Activated CD4-positive, alpha-beta T cell treated with anti-CD3 and anti-CD28 coated beads, Interleukin-2, amount 50 U/mL, for 1 hour (primary cell): ENCODE measurements around the gene HAUS8.
"Not testable (repeated sequence)": the region's sequence is repeated elsewhere in the genome, so short reads cannot be mapped to it uniquely, and the experiment has no call there.

Source experiments
- DNase-seq: peaks from one replicate; pipeline ENCODE4 v3.0.0-alpha.2; 2020

Gene HAUS8

DNA sequence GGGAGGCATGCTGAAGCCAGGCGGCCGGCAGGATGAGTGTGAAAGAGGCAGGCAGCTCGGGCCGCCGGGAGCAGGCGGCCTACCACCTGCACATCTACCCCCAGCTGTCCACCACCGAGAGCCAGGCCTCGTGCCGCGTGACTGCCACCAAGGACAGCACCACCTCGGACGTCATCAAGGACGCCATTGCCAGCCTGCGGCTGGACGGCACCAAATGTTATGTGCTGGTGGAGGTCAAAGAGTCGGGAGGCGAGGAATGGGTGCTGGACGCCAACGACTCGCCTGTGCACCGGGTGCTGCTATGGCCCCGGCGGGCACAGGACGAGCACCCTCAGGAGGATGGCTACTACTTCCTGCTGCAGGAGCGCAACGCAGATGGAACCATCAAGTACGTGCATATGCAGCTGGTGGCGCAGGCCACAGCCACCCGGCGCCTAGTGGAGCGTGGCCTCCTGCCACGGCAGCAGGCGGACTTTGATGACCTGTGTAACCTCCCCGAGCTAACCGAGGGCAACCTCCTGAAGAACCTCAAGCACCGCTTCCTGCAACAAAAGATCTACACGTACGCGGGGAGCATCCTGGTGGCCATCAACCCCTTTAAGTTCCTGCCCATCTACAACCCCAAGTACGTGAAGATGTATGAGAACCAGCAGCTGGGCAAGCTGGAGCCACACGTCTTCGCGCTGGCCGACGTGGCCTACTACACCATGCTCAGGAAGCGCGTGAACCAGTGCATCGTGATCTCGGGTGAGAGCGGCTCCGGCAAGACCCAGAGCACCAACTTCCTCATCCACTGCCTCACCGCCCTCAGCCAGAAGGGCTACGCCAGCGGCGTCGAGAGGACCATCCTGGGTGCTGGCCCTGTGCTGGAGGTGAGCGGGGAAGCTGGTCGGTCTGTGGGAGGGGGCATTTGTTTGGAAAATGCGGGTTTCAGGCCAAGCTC is 26.7 kb upstream of the HAUS8 start:
- no peak for DNase-seq

DNA sequence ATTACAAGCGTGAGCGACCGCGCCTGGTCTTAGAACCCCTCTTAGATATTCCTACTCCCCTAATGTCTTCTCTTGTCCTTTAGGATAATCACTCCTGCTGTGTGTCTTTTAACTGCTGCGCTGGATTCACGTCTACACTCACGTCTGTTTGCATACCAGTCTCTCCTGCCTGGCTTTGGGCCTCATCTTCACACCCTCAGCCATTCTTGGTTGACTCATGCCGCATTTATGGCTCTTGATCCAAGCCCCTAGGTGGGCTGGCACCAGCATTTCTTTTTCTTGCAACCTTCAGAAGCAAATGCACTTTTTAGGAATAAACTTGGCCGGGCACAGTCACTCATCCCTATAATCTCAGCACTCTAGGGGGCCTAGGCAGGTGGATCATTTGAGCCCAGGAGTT is 23.1 kb upstream of the HAUS8 start:
- no peak for DNase-seq

DNA sequence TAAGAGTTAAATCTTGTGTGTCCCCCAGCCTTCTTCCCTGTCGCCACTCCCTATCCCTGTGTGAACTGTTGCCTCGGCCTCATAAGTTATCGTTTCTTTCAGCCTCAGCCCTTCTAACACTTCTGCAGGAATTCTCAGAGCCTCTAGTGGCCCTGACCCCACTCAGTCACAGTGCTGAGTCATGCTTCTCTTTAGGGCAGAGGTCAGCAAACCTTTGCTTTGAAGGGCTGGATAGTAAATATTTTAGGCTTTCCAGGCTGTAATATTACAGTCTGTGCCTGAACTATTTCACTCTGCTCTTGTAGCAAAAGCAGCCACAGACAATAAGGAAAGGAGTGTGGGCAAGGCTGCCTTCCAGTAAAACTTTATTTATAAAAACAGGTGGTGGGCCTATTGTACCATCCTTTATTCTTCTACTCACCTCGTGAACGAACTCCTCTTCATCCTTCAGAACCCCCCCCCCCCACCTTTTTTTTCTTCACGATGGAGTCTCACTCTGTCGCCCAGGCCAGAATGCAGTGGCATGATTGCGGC is 22.4 kb upstream of the HAUS8 start:
- DNase-seq = no peak

DNA sequence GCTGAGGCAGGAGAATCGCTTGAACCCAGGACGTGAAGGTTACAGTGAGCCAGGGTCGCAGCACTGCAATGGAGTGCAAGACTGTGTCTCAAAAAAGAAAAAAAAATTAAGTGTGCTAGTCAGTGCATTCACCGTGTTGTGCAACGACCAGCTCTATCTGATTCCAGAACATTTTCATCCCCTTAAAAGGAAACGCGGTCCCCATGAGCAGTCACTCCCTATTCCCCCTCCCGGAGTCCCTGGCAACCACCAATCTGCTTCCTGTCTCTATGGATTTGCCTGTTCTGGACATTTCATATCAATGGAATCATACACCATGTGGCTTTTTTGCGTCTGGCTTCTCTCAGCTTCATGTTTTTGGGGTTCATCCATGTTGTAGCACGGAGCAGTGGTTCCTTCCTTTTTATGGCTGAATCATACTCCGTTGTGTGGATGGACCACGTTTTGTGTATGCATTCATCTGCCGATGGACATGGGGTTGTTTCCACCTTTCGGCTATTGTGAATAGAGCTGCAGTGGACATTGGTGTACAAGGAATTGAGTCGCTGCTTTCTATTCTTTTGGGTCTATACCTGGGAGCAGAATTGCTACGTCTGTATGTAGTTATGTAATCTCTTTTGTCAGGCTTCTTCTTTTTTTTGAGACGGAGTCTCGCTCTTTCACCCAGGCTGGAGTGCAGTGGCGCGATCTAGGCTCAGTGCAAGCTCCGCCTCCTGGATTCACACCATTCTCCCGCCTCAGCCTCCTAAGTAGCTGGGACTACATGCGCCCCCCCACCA is 20.1 kb upstream of the HAUS8 start:
- DNase-seq = no peak

DNA sequence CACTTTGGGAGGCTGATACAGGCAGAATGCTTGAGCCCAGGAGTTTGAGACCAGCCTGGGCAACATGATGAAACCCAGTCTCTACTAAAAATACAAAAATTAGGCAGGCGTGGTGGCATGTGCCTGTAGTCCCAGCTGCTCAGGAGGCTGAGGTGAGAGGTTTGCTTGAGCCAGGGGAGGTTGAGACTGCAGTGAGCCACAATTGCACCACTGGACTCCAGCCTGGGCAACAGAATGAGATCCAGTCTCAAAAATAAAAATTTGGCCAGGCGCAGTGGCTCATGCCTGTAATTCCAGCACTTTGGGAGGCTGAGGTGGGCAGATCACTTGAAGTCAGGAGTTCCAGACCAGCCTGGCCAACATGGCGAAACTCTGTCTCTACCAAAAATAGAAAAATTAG is 19.4 kb upstream of the HAUS8 start:
- DNase-seq = not testable (repeated sequence)

DNA sequence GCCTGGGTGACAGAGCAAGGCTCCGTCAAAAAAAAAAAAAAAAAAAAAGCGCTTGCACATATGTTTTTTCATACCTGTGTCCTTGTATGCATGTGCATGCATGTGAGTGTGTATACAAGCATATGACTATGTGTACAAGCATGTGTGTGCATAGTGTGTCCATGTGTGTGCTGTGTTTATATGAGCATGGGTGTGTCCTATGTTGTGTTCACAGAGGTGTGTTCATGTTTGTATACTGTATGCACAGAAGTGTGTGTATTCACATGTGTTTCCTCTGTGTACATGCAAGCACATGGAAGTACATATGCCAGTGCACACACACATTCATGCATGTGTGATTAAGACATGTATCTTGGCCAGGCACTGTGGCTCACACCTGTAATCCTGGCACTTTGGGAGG is 17.4 kb upstream of the HAUS8 start:
- no peak for DNase-seq

DNA sequence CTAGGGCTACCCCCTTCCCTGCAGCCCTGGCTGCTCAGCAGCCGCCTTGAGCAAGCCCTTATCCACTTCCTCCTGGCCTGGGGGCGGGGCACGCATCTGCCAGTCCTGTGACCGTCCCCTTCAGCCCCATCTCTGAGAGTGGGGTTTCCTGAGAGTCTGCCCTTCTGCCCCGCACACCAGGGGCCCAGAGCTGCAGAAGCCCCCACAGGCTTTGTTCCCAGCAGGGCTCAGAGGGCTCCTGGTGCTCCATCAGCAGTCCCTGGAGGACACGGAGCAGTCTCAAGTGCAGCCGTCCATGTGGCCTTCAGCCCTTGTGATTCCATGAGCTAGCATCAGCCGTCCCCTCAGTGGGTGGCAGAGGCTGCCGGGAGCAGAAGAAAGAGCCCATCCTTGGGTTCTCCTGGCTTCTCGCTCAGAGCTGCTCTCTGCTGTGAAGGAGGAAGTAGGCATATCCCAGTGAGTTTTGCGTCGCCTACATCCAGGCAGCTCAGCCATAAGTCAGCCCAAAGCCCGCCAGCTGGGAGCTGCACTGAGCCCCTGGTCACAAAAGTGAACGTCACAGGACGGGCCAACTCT is 16.6 kb upstream of the HAUS8 start:
- no peak for DNase-seq

DNA sequence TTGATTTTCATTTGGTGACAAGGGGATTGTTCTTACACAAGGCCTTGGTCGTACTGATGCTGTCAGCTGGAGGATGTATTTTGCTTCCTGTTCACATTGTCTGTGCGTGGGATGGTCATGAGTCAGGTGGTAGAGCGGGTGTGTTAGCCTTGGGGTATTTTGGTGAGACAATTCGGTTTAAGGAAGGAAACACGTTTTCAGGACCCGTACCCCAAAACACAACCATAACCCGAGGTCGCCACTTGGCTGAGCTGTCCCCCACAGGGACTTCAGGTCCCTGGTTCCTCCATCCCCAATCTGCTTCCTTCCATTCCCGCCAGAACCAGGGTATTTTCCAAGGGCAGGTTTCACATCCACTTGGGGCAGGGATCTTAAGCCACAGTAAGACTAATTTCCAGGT is 15.3 kb upstream of the HAUS8 start:
- DNase-seq = no peak

DNA sequence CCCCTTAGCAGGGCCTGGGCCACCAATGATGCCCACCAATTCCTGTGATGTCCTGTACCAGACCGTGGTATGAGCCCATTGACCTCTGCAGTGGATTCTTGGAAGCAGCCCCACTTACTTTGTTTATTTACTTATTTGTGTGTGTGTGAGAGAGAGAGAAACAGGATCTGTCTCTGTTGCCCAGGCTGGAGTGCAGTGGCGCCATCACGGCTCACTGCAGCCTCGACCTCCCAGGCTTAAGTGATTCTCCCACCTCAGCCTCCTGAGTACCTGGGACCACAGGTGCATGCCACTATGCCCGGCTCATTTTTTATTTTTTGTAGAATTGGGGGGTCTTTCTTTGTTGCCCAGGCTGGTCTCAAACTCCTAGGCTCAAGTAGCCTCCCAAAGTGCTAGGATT is 13.3 kb upstream of the HAUS8 start:
- no peak for DNase-seq

DNA sequence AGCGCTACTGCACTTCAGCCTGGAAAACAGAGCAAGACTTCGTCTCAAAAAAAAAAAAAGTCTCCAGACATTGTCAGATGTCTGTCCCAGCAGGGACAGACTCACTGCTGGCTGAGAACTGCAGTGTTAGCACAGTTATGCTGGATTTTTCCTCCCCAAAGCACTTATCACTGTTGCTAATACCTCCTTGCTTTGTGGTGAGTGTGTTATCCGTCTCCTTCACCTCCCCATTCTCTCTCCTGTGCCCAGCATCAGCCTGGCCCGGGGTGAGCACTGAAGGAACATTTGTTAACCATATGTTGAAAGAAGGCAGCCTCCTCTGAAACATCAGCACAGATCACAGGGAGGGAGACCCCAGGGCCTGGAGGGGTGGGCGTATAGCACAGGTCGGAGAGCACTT is 11.6 kb upstream of the HAUS8 start:
- DNase-seq = no peak

DNA sequence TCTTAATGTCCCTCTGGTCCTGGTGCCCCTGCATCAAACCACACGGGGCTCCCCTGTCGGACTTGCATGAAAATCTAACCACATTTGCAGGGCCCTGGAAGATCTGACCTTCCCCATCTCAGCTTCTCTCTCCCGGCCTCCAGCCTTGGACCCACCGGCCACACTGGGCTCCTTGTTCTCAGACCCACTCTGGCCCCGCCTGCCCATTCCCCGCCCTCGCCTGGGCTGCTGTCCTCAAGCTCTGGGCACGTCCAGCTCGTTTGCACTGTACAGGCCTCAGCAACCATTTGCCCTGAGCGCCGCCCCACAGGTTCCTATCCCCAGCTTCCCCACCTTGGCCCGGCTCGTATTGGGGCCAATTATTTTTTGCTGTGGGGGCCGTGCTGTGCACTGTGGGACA is 10.9 kb upstream of the HAUS8 start:
- no peak for DNase-seq

DNA sequence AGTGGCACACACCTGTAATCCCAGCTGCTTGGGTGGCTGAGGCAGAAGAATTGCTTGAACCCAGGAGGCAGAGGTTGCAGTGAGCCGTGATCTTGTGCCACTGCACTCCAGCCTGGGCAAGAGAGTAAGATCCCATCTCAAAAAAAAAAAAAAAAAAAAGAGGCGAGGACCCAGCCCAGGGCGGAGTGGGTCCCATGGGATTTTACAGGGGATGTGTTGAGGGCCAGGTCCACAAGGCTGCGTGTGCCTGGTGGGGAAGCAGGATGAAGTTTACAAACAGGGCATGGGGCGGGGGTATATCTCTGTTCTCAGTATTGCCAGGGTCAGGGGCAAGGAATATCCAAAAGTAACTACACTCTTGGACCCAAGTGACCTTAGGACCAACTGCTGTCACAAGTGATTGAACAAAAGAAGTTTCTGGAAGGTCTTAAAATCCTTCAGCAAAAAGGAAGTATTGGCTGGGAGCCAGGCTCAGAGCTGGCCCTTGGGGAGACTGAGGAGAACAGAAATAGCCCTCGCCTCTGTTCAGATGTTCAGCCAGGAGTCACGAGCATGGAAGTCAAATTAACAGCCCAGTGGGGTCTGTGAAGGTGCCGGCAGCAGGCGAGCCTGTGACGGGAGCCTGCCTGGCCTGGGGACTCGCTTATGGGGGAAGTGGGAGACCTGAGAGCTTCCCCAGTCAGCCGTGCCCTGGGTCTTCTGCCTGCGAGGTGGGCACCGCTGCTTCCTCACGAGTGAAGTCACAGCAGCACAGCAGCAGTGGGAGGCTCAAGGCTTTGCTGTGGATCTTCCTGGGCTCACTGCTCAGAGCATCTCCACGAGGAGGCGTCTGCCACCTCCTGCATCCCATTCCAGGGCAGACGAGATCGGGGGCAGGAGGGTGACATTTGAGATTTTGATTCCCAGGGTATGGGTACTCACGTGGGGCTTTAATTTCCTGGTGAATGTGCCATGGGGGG is 6.7 kb upstream of the HAUS8 start:
- no peak for DNase-seq

DNA sequence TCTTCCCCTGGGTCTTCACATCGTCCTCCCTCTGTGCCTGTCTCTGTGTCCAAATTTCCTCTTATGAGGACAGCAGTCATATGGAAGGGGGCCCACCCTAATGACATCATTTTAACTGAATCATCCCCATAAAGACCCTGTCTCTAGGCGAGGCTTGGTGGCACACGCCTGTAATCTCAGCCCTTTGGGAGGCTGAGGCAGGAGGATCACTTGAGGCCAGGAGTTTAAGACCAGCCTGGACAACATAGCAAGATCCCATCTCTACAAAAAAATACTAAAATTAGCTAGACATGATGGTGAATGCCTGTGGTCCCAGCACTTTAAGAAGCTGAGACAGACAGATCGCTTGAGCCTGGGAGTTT is 5.2 kb upstream of the HAUS8 start:
- DNase-seq = no peak

DNA sequence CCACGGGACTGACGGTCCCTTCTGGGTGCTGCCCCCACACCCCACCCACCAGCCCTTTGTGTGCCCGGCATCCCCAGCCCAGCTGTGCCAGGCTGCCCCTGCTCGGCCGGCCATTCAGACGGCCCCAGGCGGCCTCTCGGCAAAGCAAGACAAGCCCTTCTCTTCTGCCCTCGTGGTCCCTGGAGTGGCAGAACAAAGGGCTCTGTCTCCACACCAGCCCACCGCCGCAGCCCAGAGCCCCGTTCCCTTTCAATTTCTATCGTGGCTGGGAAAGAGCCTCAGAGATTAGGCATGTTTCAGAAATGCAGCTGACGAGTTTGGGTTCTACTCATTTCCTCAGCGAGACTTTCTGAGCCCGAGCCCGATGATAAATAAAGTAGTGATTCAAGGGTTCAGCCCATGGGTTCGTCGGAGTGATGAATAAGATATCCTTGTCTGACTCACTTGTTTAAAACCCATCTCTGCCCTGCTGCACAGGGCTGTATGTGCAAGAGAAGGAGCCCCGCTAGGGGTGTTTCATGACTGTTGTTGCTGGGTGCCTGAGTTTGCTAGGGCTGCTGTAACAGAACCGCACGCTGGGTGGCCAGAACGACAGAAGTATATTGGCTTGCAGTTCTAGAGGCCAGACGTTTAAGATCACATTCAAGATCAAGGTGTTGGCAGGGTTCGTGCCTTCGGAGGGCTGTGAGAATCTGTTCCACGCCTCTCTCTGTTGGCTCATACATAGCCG is 4.6 kb upstream of the HAUS8 start:
- peak; percentile 57 for DNase-seq

DNA sequence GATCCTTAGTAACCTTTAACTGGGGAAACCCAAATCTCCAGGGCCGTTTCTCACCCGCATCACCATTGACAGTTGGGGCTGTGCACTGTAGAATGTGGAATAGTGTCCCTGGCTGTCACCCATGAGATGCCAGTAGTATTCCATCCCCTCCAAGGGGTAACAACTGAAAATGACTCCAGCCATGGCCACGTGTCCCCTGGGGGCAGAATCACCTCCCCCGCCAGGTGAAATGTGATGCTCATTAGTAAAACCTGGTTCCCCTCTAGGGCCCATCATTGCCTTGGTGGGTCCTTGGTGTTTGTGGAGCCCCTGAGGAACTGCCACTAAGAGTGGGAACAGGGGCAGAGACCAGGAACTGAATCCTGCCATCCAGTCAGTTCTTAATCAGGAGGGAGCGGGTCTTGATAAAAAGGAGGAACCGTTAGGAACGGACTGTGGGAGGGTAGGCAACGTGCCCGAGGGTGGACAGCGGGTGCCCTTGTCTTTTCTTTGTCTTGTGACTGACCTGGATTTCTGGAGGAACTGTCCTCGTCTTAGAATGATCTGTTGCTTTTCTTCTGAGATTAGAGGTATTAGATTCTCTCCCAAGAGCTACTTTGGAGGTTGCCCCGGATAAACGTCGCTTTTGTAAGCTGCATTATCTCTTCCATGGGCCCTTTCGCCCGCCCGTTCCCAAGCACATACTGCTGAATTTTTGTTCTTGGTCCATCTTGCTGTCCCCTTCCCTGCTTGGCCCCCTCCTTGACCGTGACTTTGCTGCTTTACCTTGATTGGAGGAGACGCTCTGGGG is 3.9 kb upstream of the HAUS8 start:
- no peak for DNase-seq

DNA sequence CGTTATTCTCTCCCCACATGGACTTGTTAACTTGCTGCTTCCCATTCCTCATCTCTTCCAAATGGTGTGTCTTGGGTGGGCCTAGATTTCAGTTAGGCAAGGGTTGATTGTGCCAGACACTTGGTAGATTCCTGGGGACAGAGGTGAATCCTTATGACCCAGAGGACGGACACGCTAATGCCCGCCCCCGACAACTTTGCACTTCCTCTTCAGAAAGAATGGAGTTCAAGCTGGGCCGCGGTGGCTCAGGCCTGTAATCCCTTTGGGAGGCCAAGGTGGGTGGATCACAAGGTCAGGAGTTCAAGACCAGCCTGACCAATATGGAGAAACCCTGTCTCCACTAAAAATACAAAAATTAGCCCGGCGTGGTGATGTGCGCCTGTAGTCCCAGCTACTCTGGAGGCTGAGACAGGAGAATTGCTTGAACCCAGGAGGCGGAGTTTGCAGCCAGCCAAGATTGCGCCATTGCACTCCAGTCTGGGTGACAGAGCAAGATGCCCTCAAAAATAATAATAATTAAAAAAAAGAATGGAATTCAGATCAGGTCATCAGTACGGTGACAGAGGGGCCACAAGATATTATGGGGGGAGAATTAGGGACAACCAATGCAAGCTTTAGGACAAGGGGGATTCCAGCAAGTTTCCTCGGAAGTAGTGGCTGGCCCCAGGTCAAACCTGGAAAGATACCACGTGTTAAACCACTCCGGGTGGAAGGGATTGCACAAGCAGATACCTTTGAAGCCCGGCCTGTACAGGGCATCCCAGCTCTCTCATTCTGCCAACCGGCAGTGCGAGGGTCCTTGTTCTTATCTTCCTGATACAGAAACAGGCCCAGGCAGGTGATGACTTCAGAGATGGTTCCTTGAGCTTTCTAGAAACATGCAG is 3.0 kb upstream of the HAUS8 start:
- no peak for DNase-seq

DNA sequence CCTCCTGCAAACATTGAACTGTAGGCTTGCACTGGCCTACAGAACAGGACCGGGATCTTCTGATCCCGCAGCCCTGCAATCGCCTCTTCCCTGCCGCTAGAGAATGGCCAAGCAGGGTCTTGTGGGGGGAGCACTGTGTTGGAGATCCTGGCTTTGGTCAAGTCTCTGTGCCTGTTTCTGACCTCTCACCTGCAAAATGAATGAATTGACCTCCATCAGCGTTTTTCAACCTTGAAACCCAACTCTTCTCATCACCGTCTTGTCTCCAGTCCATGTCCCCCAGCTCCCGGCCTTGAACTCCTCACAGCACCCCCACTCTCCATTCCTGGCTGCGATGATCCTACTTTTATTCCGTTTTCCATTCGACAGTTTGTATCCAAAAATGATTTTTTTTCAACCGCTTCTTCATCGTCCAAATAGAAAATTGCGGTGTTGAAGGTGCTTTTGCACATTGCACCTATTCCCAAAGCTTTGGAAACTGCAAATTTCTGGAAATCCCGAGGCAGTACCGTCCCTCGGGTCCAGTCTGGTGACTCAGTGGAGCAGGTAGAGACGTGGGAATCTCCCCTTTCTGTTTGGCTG is 2.3 kb upstream of the HAUS8 start:
- no peak for DNase-seq

DNA sequence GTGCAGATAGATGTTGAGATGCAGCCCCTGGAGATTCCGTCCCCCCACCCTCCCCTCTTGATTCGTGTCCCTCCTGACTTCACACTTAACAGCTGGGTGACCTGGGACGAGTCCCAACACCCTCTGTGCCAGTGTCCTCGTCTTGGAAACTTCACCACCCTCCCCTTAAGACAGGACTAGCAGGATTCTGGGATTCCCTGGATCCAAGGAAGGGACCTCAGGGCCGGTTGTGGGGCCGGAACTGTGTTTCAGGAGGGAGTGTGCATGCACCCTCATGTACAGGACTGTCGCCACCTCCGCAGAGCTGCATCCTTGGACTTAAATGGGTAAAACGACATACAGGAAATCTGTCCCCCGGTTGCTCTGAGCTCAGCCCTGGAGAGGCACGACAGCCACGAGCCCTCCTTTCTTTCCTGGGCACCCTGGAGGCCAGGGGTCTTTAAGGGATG is 1.3 kb upstream of the HAUS8 start:
- no peak for DNase-seq

DNA sequence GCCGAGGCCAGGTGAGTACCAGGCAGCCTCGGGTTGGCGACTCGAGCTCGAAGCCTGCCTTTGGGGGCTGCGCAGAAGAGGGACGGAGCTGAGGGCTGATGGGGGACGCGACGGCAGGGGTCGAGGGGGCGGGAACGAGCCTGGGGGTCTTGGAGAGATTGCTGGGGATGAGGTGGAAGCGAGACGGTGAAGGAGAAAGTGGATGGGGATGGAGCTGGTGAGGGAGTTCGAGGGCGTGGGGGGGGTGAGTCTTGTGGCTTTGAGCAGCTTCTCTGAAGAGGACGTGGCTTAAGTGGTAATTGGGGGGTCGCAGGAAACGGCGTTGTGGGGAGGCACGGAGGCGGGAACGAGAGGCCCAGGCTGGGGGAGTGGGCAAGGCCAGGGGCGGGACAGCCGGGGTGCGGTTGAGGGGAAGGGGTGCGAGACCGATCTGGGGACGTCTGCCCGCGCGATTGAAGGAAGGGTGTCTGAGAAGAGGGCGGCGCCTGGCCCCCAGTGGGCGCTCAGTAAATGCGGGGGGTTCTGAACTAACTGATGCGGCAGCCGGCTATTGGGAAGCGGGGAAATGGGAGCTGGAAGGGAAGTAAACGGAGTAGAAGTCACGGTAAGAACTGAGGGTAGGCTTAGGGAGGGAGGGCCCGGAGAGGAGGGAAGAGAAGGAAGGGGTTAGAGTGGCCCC is 751 bp upstream of the HAUS8 start:
- DNase-seq = peak; percentile 37
